Esophagus muscularis mucosa (tissue), 4 donors: ENCODE results near the gene JAGN1. TPM values are rescaled to one million over a fixed set of nuclear protein-coding genes. Genes with fewer than 3 reads are reported as not detected.

ENCODE experiments used
- DNase-seq: peaks from one replicate; pipeline ENCODE4 v3.0.0-alpha.2; 2017; ENCODE audit errors: extremely low spot score
- H3K27ac ChIP-seq, 4 donors: fragments of 200-600 bp; sonication (generic); replicated peaks in 1 of 4; 1 replicate in 3 of 4; 2 replicates in 1 of 4; pipeline ENCODE4 v1.5.1; 2016 to 2019; ENCODE audit warnings: mild to moderate bottlenecking in 1 of 4
- H3K27me3 ChIP-seq, 4 donors: fragments of 200-600 bp; sonication (generic); one replicate each; pipeline versions ENCODE4 v1.5.1 to v1.6.0; 2016 to 2019
- H3K36me3 ChIP-seq, 4 donors: fragments of 200-600 bp; sonication (generic); one replicate each; pipeline ENCODE4 v1.5.1; 2016 to 2019
- H3K4me1 ChIP-seq, 4 donors: fragments of 200-600 bp; sonication (generic); one replicate each; pipeline ENCODE4 v1.5.1; 2016 to 2019
- H3K4me3 ChIP-seq, 4 donors: fragments of 200-600 bp; sonication (generic); 1 replicate in 2 of 4; 2 replicates in 2 of 4; pipeline ENCODE4 v1.5.1; 2016 to 2019; ENCODE audit warnings: mild to moderate bottlenecking in 4 of 4, moderate library complexity in 1 of 4
- H3K9me3 ChIP-seq, 4 donors: fragments of 200-600 bp; sonication (generic); 1 replicate in 3 of 4; 2 replicates in 1 of 4; pipeline ENCODE4 v1.5.1; 2016 to 2019
- CTCF ChIP-seq, 3 experiments: fragments of 200-600 bp in 2 of 3; fragments of 450-650 bp in 1 of 3; sonication (generic) in 2 of 3; IDR thresholded peaks; one replicate each; pipeline ENCODE4 v1.5.1; 2017 to 2019; ENCODE audit warnings: antibody characterized with exemption in 3 of 3, mild to moderate bottlenecking in 2 of 3, moderate library complexity in 1 of 3
- EP300 ChIP-seq: sonication (generic); formaldehyde crosslinking; IDR thresholded peaks from one replicate; pipeline ENCODE4 v1.6.1; 2017; ENCODE audit warnings: antibody characterized with exemption
- POLR2A ChIP-seq: fragments of 450-650 bp; IDR thresholded peaks from one replicate; pipeline ENCODE4 v1.6.1; 2017; ENCODE audit warnings: antibody characterized with exemption, moderate library complexity, mild to moderate bottlenecking, low read depth
- POLR2AphosphoS5 ChIP-seq, 2 donors: sonication (generic); formaldehyde crosslinking; IDR thresholded peaks; one replicate each; pipeline ENCODE4 v1.6.1; 2017; ENCODE audit warnings: antibody characterized with exemption in 2 of 2
- WGBS: methylation state at CpG from one replicate; pipeline ENCODE4 v1.1.5; 2018; 5-methylcytosine and 5-hydroxymethylcytosine counted together
- intact Hi-C: fragments of 100-400 bp; cut with DNase I; formaldehyde crosslinking; loops from one replicate; pipeline ENCODE4 v1.15.1; 2023
- total RNA-seq, 4 donors: library from RNA; depleted of rRNA; stranded (reverse); fragments of >200 nt; gene quantifications; one replicate each; pipeline versions ENCODE4 v1.1.0 to v1.2.1, GENCODE V29; 2016

Gene JAGN1
- total RNA-seq, 4 donors from 2014 or later, result 17.9 to 39.8 (median 26.4) TPM

GRCh38 chr3:9913601-9914000 lies 23.2 kb downstream of the JAGN1 start:
- H3K4me1 ChIP-seq, result peaks cover 33 to 50% (median 49%) of the 10 kb centered on the region in 4 donors
- H3K4me3 ChIP-seq, result no peak overlapping the region
- H3K27me3 ChIP-seq, result no peaks in the 10 kb centered on the region
- no peaks in the 10 kb centered on the region for H3K36me3 ChIP-seq
- 69% methylated on average over 5 of the region's 5 CpGs for WGBS
- H3K27ac ChIP-seq, result peak overlapping the region; percentile 88 to 96 (median 94)
- TF ChIP-seq CTCF (IDR thresholded peaks at IDR 0.05), result no peak
- no peak for TF ChIP-seq EP300
- no peak for TF ChIP-seq POLR2A
- no peak for TF ChIP-seq POLR2AphosphoS5 (IDR thresholded peaks at IDR 0.05)
- no peak for DNase-seq
- intact Hi-C loops, result no loop called here
- no peaks in the 10 kb centered on the region for H3K9me3 ChIP-seq

GRCh38 chr3:9914011-9914410 lies 23.6 kb downstream of the JAGN1 start:
- no peak for DNase-seq
- Histone ChIP-seq H3K4me1 (peaks cover 33 to 54% (median 50%) of the 10 kb centered on the region in 4 donors), H3K9me3 (no peaks in the 10 kb centered on the region), H3K27ac (peak overlapping the region; percentile 88 to 96 (median 94)), H3K4me3 (no peak overlapping the region), H3K36me3 (no peaks in the 10 kb centered on the region), H3K27me3 (no peaks in the 10 kb centered on the region)
- no peak for TF ChIP-seq EP300
- no peak for TF ChIP-seq POLR2A
- TF ChIP-seq POLR2AphosphoS5 (IDR thresholded peaks at IDR 0.05), result no peak
- no peak for TF ChIP-seq CTCF (IDR thresholded peaks at IDR 0.05)
- intact Hi-C loops, result loop anchor here (2.0 kb wide), 1 partner anchor 51 kb away; no protein-coding TSS in a partner anchor
- 80% methylated on average over 1 of the region's 1 CpG for WGBS

- peaks cover 33 to 59% (median 50%) of the 10 kb centered on the region in 4 donors for H3K4me1 ChIP-seq
- intact Hi-C loops, result loop anchor here (2.0 to 5.0 kb wide), 2 partner anchors 52 to 67 kb away; no protein-coding TSS in a partner anchor
- H3K27ac ChIP-seq, result peak overlapping the region; percentile 88 to 96 (median 94)
- H3K36me3 ChIP-seq, result peaks cover 0 to 3% (median 1%) of the 10 kb centered on the region in 4 donors
- no peaks in the 10 kb centered on the region for H3K27me3 ChIP-seq
- H3K4me3 ChIP-seq, result peak overlapping the region; percentile 65 to 78 (median 72)
- TF ChIP-seq EP300 (no peak), POLR2A (no peak), CTCF (IDR thresholded peaks at IDR 0.05) (no peak), POLR2AphosphoS5 (IDR thresholded peaks at IDR 0.05) (no peak)
- WGBS, result 56% methylated on average over 4 of the region's 15 CpGs
- no peaks in the 10 kb centered on the region for H3K9me3 ChIP-seq
- no peak for DNase-seq
These were observed 24.3 kb downstream of the JAGN1 start for GRCh38 chr3:9914559-9915253.

- WGBS, result 1% methylated on average over 54 of the region's 99 CpGs
- TF ChIP-seq CTCF (IDR thresholded peaks at IDR 0.05) (peak; percentile 51 to 67 (median 52)), POLR2A (no peak), EP300 (no peak), POLR2AphosphoS5 (IDR thresholded peaks at IDR 0.05) (peak; percentile 49 to 56)
- DNase-seq, result no peak
- Histone ChIP-seq H3K4me3 (peak overlapping the region; percentile 65 to 78 (median 72)), H3K27me3 (no peaks in the 10 kb centered on the region), H3K9me3 (no peaks in the 10 kb centered on the region), H3K27ac (peak overlapping the region; percentile 88 to 96 (median 94)), H3K36me3 (peaks cover 0 to 11% (median 7%) of the 10 kb centered on the region in 4 donors), H3K4me1 (peaks cover 33 to 59% (median 50%) of the 10 kb centered on the region in 4 donors)
- intact Hi-C loops, result loop anchor here (2.0 to 5.0 kb wide), 2 partner anchors 53 to 68 kb away; no protein-coding TSS in a partner anchor
These were observed 25.1 kb downstream of the JAGN1 start for GRCh38 chr3:9915254-9916141.
